MM.1S (cell line): ENCODE measurements around the gene HSF4.

Experiments
- DNase-seq: peaks from one replicate; pipeline ENCODE4 v3.0.0-alpha.2; 2015
- H2AFZ ChIP-seq: fragments of 300-600 bp; sonication (generic); 2 replicates; pipeline ENCODE4 v1.6.0; 2016; ENCODE audit warnings: antibody characterized with exemption, low read length
- H3F3A ChIP-seq: fragments of 300-600 bp; sonication (generic); 2 replicates; pipeline ENCODE4 v1.6.1; 2016; ENCODE audit warnings: mild to moderate bottlenecking, antibody characterized with exemption, low read length, moderate library complexity, mixed read lengths; ENCODE audit not compliant: insufficient read depth
- H3K27ac ChIP-seq: fragments of 300-600 bp; sonication (generic); 2 replicates; pipeline ENCODE4 v1.5.1; 2016; ENCODE audit warnings: mild to moderate bottlenecking, low read length
- H3K27me3 ChIP-seq: fragments of 300-600 bp; sonication (generic); replicated peaks from 2 replicates; pipeline ENCODE4 v1.6.0; 2016; ENCODE audit warnings: low read length; ENCODE audit not compliant: insufficient read depth
- H3K36me3 ChIP-seq: fragments of 300-600 bp; sonication (generic); replicated peaks from 2 replicates; pipeline ENCODE4 v1.6.1; 2016; ENCODE audit warnings: mild to moderate bottlenecking, low read length, mixed read lengths; ENCODE audit not compliant: insufficient read depth
- H3K4me1 ChIP-seq: fragments of 300-600 bp; sonication (generic); 2 replicates; pipeline ENCODE4 v1.6.1; 2016; ENCODE audit warnings: low read length, mixed read lengths
- H3K4me2 ChIP-seq: fragments of 300-600 bp; sonication (generic); 2 replicates; pipeline ENCODE4 v1.6.0; 2016; ENCODE audit warnings: low read depth, low read length
- H3K4me3 ChIP-seq: fragments of 300-600 bp; sonication (generic); 2 replicates; pipeline ENCODE4 v1.5.1; 2016; ENCODE audit warnings: low read length, mixed read lengths
- H3K79me2 ChIP-seq: fragments of 300-600 bp; sonication (generic); 2 replicates; pipeline ENCODE4 v1.6.1; 2016; ENCODE audit warnings: mixed run types, low read length, mixed read lengths
- H3K9ac ChIP-seq: fragments of 300-600 bp; sonication (generic); 2 replicates; pipeline ENCODE4 v1.6.1; 2016; ENCODE audit warnings: low read length, mixed read lengths
- H3K9me2 ChIP-seq: fragments of 300-600 bp; sonication (generic); replicated peaks from 2 replicates; pipeline ENCODE4 v1.6.1; 2016; ENCODE audit warnings: mild to moderate bottlenecking, low read length, mixed read lengths; ENCODE audit not compliant: insufficient read depth
- H3K9me3 ChIP-seq: fragments of 300-600 bp; sonication (generic); replicated peaks from 2 replicates; pipeline ENCODE4 v1.6.1; 2016; ENCODE audit warnings: mild to moderate bottlenecking, low read length, mixed read lengths; ENCODE audit not compliant: insufficient read depth
- H4K20me1 ChIP-seq: fragments of 300-600 bp; sonication (generic); 2 replicates; pipeline ENCODE4 v1.6.1; 2016; ENCODE audit warnings: mild to moderate bottlenecking, low read length, moderate library complexity, mixed read lengths; ENCODE audit not compliant: insufficient read depth
- CTCF ChIP-seq: fragments of 300-600 bp; sonication (generic); IDR thresholded peaks from 2 replicates; pipeline ENCODE4 v1.5.1; 2016; ENCODE audit warnings: antibody characterized with exemption, low read length, mixed read lengths
- EZH2 ChIP-seq: fragments of 300-600 bp; sonication (generic); optimal IDR thresholded peaks from 2 replicates; pipeline ENCODE3; 2017; ENCODE audit warnings: low read depth, mild to moderate bottlenecking, antibody characterized with exemption, low read length, mixed read lengths
- EZH2phosphoT487 ChIP-seq: fragments of 300-600 bp; sonication (generic); IDR thresholded peaks from 2 replicates; pipeline ENCODE4 v1.6.1; 2018; ENCODE audit warnings: antibody characterized with exemption, low read length

HSF4 gene

GRCh38 chr16:67197704-67198103 is 33.2 kb downstream of the HSF4 start:
- H3K27me3 ChIP-seq = no peaks in the 10 kb centered on the region
- peaks cover 16% of the 10 kb centered on the region; the same call in 1 of the 2 replicates for H3K36me3 ChIP-seq
- no peak overlapping the region for H3K4me3 ChIP-seq
- H2AFZ ChIP-seq = no peak overlapping the region
- H3F3A ChIP-seq = no peaks in the 10 kb centered on the region
- no peak overlapping the region for H3K27ac ChIP-seq
- H3K79me2 ChIP-seq = peaks cover 41% of the 10 kb centered on the region
- no peaks in the 10 kb centered on the region for H3K9me3 ChIP-seq
- H3K9ac ChIP-seq = no peak overlapping the region
- H3K9me2 ChIP-seq = no peaks in the 10 kb centered on the region
- peaks cover 9% of the 10 kb centered on the region; the same call in 1 of the 2 replicates for H3K4me1 ChIP-seq
- TF ChIP-seq EZH2 (no peak), EZH2phosphoT487 (no peak), CTCF (no peak)
- no peak overlapping the region for H3K4me2 ChIP-seq
- no peaks in the 10 kb centered on the region for H4K20me1 ChIP-seq
- DNase-seq = no peak

- H3K9me2 ChIP-seq = no peaks in the 10 kb centered on the region
- H3K4me2 ChIP-seq = no peak overlapping the region
- no peaks in the 10 kb centered on the region for H3F3A ChIP-seq
- H3K36me3 ChIP-seq = peaks cover 16% of the 10 kb centered on the region; the same call in 1 of the 2 replicates
- H3K79me2 ChIP-seq = peaks cover 35% of the 10 kb centered on the region
- H3K4me3 ChIP-seq = no peak overlapping the region
- no peaks in the 10 kb centered on the region for H4K20me1 ChIP-seq
- no peaks in the 10 kb centered on the region for H3K27me3 ChIP-seq
- H3K9ac ChIP-seq = no peak overlapping the region
- H3K4me1 ChIP-seq = peaks cover 4% of the 10 kb centered on the region; the same call in 1 of the 2 replicates
- H3K9me3 ChIP-seq = no peaks in the 10 kb centered on the region
- DNase-seq = no peak
- TF ChIP-seq CTCF = peak; percentile 37
- no peak for TF ChIP-seq EZH2phosphoT487
- H3K27ac ChIP-seq = no peak overlapping the region
- H2AFZ ChIP-seq = no peak overlapping the region
Measured at GRCh38 chr16:67198238-67198734, 33.7 kb downstream of the HSF4 start.

GRCh38 chr16:67199011-67199807 is 34.7 kb downstream of the HSF4 start, which contains the start of gene ELMO3:
TSS of gene ELMO3 (plus strand) at chr16:67199131. CDS start at chr16:67199327, 196 bp downstream.
- Histone ChIP-seq H4K20me1 (no peaks in the 10 kb centered on the region), H3K79me2 (peaks cover 26% of the 10 kb centered on the region), H3F3A (no peaks in the 10 kb centered on the region), H2AFZ (no peak within 1 kb of the TSS), H3K4me2 (no peak within 1 kb of the TSS), H3K4me1 (no peaks in the 10 kb centered on the region), H3K9me3 (no peaks in the 10 kb centered on the region), H3K9me2 (no peaks in the 10 kb centered on the region), H3K27ac (no peak within 1 kb of the TSS), H3K36me3 (peaks cover 12% of the 10 kb centered on the region; the same call in 1 of the 2 replicates), H3K9ac (no peak within 1 kb of the TSS), H3K27me3 (no peaks in the 10 kb centered on the region), H3K4me3 (no peak within 1 kb of the TSS)
- TF ChIP-seq EZH2phosphoT487 = no peak
- no peak for TF ChIP-seq CTCF
- TF ChIP-seq EZH2 = no peak
- no peak for DNase-seq
